Thymus (tissue), 11 donors: ENCODE measurements around the gene TFCP2L1. TPM values are rescaled to one million over a fixed set of nuclear protein-coding genes. Genes with fewer than 3 reads are reported as not detected.

Experiments
- DNase-seq, 9 donors: peaks; one replicate each; pipeline ENCODE4 v3.0.0-alpha.2; 2013; ENCODE audit warnings: low spot score in 9 of 9, low read depth in 6 of 9, missing footprints in 1 of 9
- H3K27ac ChIP-seq, 2 donors: one replicate each; pipeline ENCODE4 v1.5.1; 2013; ENCODE audit warnings: control low read depth in 1 of 2, low read depth in 1 of 2, low read length in 1 of 2, mild to moderate bottlenecking in 1 of 2, moderate library complexity in 1 of 2
- H3K27me3 ChIP-seq, 2 donors: one replicate each; pipeline ENCODE4 v1.5.1; 2013; ENCODE audit warnings: low read length in 1 of 2; ENCODE audit not compliant: control insufficient read depth in 2 of 2, insufficient read depth in 1 of 2
- H3K36me3 ChIP-seq, 2 donors: one replicate each; pipeline ENCODE4 v1.5.1; 2013; ENCODE audit warnings: low read length in 1 of 2, mild to moderate bottlenecking in 1 of 2, moderate library complexity in 1 of 2; ENCODE audit not compliant: control insufficient read depth in 2 of 2, insufficient read depth in 2 of 2
- H3K4me1 ChIP-seq, 2 donors: one replicate each; pipeline ENCODE4 v1.5.1; 2013; ENCODE audit warnings: low read length in 2 of 2; ENCODE audit not compliant: control insufficient read depth in 2 of 2, insufficient read depth in 2 of 2
- H3K4me3 ChIP-seq, 2 donors: one replicate each; pipeline ENCODE4 v1.5.1; 2013; ENCODE audit warnings: low read length in 2 of 2, control low read depth in 1 of 2, mild to moderate bottlenecking in 1 of 2
- H3K9me3 ChIP-seq, 2 donors: one replicate each; pipeline ENCODE4 v1.5.1; 2013; ENCODE audit warnings: low read length in 1 of 2, mild to moderate bottlenecking in 1 of 2; ENCODE audit not compliant: control insufficient read depth in 2 of 2, insufficient read depth in 1 of 2
- WGBS: extraction: QIAGEN DNeasy Blood & Tissue Kit; methylation state at CpG from one replicate; pipeline ENCODE4 v1.1.7; 2013; 5-methylcytosine and 5-hydroxymethylcytosine counted together
- polyA plus RNA-seq: library from polyadenylated mRNA; stranded (reverse); fragments of 200-250 nt; gene quantifications from one replicate; pipeline ENCODE4 v1.2.3, GENCODE V29; 2013
- total RNA-seq: library from RNA; stranded (reverse); fragments of 120-200 nt; gene quantifications from one replicate; pipeline ENCODE4 v1.2.4, GENCODE V29; 2013
- donor health status: healthy.

Gene TFCP2L1
- total and polyA plus RNA-seq, 2 donors = 0.80 to 1.6 TPM

DNA sequence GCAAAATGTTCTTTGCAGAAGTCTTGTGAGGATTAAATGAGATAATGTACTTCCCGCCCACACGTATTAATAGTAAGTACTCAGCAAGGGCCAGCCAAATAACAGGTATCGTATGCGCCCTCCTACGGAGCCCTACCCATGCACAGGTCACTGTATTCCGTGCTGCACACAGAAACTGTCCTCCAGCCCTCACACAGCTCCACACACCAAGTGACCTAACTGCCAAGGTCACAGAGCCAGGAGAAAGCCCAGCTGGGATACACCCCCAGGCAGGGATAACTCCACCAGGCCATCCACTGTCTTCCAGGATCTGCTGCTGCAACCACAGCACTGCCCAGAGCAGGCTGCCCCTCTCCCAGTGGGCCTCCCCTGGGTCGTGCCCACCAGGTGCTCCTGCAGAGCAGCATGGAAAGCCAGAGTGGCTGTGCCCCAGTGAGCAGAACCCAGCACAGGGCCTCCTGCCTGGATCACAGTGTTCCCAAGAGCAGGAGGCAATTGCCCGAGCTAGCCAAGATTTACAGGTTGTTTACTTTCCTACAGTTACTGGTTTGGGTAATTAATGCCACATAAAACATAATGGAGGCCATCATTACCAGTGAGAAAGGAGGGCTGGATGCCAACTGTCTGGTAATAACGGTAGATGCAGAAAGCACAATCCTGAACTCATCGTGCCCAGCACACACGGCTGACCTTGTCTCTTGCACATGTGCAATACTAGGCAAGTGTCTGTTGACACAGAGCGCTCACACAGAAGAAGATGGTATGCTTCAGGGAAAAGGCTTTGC lies 24.4 kb downstream of the TFCP2L1 start:
- 94% methylated on average over 12 of the region's 12 CpGs for WGBS
- Histone ChIP-seq H3K27ac (no peak overlapping the region), H3K9me3 (no peaks in the 10 kb centered on the region), H3K36me3 (no peaks in the 10 kb centered on the region), H3K4me3 (no peak overlapping the region), H3K4me1 (no peaks in the 10 kb centered on the region), H3K27me3 (no peaks in the 10 kb centered on the region)
- no peak for DNase-seq

DNA sequence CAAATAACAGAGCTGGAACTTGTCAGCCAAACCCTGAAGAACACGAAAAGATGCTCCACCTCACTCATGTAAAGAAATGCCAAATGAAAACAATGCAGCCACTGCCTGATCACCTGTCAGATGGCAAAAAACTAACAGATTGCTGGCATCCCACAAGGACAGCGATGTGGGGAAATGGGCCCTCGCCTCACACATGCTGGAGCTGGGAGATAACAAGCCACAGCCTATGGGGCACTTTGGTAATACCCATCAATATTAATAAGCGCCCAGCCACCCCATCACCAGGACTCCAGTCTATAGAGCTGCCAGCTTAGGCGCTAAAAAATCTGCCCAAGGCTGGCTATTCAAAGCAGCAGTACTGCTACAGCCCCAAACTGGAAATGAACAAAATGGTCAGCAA lies 27.0 kb downstream of the TFCP2L1 start:
- H3K9me3 ChIP-seq = no peaks in the 10 kb centered on the region
- no peaks in the 10 kb centered on the region for H3K27me3 ChIP-seq
- no peak overlapping the region for H3K27ac ChIP-seq
- no peaks in the 10 kb centered on the region for H3K4me1 ChIP-seq
- no peak for DNase-seq
- H3K36me3 ChIP-seq = no peaks in the 10 kb centered on the region
- 68% methylated on average over 5 of the region's 5 CpGs for WGBS
- no peak overlapping the region for H3K4me3 ChIP-seq

DNA sequence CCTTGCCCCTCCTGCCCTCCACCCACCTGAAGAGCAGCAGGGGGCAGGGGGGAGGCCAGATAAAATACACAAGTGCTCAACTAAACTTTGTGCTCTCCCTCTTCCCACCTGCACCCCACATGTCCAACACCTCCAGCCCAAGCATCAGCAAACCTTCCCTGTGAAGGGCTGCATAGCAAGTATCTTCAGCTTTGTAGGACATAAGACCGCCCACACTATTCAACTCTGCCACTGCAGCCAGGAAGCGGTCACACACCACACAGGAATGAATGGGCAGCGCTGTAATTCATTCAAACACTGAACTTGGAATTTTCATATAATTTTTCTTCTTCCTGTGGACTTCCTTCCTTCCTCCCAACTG lies 27.5 kb downstream of the TFCP2L1 start:
- Histone ChIP-seq H3K4me1 (no peaks in the 10 kb centered on the region), H3K27ac (no peak overlapping the region), H3K36me3 (no peaks in the 10 kb centered on the region), H3K27me3 (no peaks in the 10 kb centered on the region), H3K4me3 (no peak overlapping the region), H3K9me3 (no peaks in the 10 kb centered on the region)
- 13% methylated on average over 3 of the region's 3 CpGs for WGBS
- no peak for DNase-seq

DNA sequence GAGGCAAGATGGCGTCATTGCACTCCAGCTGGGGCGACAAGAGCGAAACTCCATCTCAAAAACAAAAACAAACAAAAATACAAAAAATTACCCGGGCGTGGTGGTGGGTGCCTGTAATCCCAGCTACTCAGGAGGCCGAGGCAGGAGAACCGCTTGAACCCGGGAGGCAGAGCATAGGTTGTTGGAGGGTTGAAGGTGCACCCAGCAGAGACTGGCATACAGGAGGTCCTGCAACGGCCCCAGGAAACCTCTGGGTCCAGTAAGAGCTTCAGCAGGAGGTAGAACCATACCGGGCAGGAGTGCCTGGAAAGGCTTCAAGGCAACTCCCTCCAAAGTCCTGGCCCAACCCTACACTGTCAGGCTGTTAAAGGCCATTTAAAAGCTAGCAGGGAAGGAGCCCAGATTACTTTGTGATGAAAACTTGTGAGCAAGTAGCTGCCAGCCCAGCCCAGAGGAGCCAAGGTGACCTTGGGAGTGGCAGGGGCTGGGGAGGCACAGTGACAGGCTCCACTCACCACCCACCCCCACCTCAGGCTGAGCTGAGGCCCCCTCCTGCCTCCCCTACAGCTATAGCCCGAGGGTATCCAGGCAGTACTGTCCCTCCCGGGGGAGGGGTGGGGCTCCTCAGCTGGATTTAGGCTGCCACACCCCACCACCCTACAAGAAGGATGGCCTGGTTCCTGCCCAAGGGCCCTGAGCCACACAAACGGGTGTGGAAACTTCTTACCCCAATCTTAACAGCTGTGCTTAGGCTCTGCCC lies 28.1 kb downstream of the TFCP2L1 start:
- WGBS = 83% methylated on average over 13 of the region's 13 CpGs
- H3K4me1 ChIP-seq = no peaks in the 10 kb centered on the region
- no peaks in the 10 kb centered on the region for H3K36me3 ChIP-seq
- no peaks in the 10 kb centered on the region for H3K9me3 ChIP-seq
- DNase-seq = no peak
- no peaks in the 10 kb centered on the region for H3K27me3 ChIP-seq
- H3K27ac ChIP-seq = no peak overlapping the region
- no peak overlapping the region for H3K4me3 ChIP-seq

DNA sequence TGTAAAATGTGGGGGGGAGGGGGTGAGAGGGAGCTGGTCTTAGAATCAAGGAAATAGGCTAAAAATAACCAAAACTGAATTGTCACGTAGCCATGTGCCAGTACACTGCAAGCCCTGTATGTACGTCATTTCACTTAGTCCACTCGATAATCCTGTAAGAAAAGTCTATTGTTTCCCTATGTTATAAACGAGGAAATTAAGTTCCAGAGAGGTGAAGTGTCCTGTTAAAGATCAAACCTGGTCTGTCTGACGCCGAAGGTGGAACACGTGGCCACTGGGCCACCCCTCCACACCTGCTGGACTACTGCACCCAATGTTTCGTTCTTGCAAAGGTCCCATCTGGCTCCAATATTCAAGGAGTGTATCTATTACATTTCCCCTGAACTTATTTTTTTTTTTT lies 29.6 kb downstream of the TFCP2L1 start:
- no peak overlapping the region for H3K27ac ChIP-seq
- 95% methylated on average over 8 of the region's 8 CpGs for WGBS
- H3K4me1 ChIP-seq = no peaks in the 10 kb centered on the region
- H3K4me3 ChIP-seq = no peak overlapping the region
- H3K9me3 ChIP-seq = no peaks in the 10 kb centered on the region
- no peak for DNase-seq
- H3K27me3 ChIP-seq = no peaks in the 10 kb centered on the region
- no peaks in the 10 kb centered on the region for H3K36me3 ChIP-seq

DNA sequence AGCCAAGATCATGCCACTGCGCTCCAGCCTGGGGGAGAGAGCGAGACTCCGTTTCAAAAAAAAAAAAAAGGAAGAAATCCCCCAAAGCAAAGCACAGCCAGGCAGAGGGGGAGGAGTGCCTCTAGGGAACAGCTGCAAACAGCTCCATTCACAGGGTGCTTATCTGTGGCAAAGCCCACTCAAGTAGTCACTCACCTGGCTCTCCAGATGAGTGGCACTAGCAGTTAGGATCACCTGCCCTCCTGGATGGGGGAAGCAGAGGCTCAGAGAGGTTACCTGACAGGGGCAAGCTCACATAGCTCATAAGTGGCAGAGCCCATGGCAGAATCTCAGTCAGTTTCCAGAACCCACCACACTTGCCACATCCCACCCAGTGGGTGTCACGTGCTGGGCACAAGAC lies 30.3 kb downstream of the TFCP2L1 start:
- Histone ChIP-seq H3K4me1 (no peaks in the 10 kb centered on the region), H3K36me3 (no peaks in the 10 kb centered on the region), H3K27ac (no peak overlapping the region), H3K27me3 (no peaks in the 10 kb centered on the region), H3K4me3 (no peak overlapping the region), H3K9me3 (no peaks in the 10 kb centered on the region)
- WGBS = 86% methylated on average over 4 of the region's 4 CpGs
- DNase-seq = no peak

DNA sequence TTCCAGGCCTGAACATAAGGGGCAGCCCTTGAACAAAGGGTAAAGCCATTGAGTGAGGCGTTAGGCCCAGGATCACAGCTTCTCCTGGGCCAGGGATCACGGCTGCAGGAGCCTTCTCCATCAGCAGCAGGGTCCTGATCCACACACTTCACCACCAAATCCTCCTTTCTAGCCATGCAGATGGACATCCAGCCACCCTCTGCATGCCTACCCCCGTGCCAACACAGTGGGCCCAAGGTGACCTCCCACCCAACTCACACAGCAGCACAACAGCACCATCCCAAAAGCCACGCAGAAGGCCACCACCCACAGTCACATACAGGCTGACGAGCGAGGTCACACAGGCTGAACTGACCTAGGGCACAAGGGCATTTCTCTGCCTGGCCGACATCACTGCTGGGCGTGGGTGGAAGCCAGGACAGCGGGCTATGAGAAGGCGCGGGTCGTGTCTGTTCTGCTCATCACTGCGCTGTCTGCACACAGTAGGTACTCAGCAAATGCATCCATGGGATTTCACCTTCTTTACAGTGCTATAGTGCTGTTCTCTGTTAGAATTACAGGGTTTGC lies 31.2 kb downstream of the TFCP2L1 start:
- no peaks in the 10 kb centered on the region for H3K9me3 ChIP-seq
- H3K4me1 ChIP-seq = no peaks in the 10 kb centered on the region
- WGBS = 96% methylated on average over 13 of the region's 13 CpGs
- no peaks in the 10 kb centered on the region for H3K36me3 ChIP-seq
- H3K4me3 ChIP-seq = no peak overlapping the region
- H3K27ac ChIP-seq = no peak overlapping the region
- no peaks in the 10 kb centered on the region for H3K27me3 ChIP-seq
- no peak for DNase-seq

DNA sequence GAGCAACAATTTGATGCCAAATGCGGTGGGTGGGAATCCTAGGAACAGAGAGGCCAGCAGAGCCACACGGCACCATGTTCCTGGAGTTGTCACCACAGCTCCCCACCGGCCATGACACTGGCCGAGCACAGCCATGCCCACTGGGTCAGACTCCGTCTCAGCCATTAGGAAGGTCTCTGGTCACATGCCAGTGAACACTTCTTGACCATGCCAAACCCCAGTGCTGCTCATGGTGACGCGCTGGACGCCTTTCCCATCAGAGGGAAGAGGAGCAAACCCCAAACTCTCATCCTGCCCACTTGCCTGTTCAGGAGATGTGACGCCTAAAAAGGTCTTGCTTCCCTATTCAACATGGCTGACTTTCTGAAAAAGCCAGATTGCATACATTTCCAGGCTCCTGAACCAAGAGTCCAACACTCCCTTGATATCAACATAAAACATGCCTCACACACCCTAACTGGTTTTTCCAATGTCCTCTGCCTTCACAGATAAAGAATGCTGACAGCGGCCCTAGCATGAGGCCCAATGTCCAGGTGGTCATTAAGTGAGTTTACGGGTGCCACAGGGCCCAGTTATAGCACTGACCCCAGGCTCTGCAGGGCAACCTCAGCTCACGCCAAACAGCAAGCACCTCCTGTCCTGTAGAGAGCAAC lies 31.9 kb downstream of the TFCP2L1 start:
- no peak for DNase-seq
- no peaks in the 10 kb centered on the region for H3K9me3 ChIP-seq
- H3K27me3 ChIP-seq = no peaks in the 10 kb centered on the region
- no peaks in the 10 kb centered on the region for H3K36me3 ChIP-seq
- no peak overlapping the region for H3K27ac ChIP-seq
- WGBS = 97% methylated on average over 12 of the region's 12 CpGs
- no peak overlapping the region for H3K4me3 ChIP-seq
- H3K4me1 ChIP-seq = no peaks in the 10 kb centered on the region

DNA sequence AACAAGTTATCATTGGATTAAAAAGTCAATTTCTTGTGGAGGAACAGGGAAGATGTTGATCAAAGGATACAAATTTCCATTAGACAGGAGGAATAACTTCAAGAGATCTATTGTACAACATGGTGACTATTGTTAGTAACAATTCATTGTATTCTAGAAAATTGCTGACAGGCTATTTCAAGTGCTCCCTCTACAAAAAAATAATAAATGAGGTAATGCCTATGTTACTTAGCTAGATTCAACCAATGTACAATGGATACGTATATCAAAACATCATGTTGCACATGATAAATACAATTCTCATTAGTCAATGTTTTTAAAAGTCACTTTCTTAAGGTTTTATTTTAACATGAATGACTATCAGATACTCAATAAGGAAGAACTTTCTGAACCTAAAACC lies 33.5 kb downstream of the TFCP2L1 start:
- Histone ChIP-seq H3K27me3 (no peaks in the 10 kb centered on the region), H3K36me3 (no peaks in the 10 kb centered on the region), H3K4me3 (no peak overlapping the region), H3K27ac (no peak overlapping the region), H3K9me3 (no peaks in the 10 kb centered on the region), H3K4me1 (no peaks in the 10 kb centered on the region)
- no peak for DNase-seq
- WGBS = 96% methylated on average over 1 of the region's 1 CpG
